Astrocyte (in vitro differentiated cells and primary cell): ENCODE results near the gene USP31.

Experiments used
- CTCF ChIP-seq: IDR thresholded peaks from 2 replicates; pipeline ENCODE4 v1.5.1; 2011; ENCODE audit warnings: low read depth, mild to moderate bottlenecking, inconsistent platforms, low read length, moderate library complexity; ENCODE audit not compliant: insufficient read depth
- EZH2 ChIP-seq: IDR thresholded peaks from 2 replicates; pipeline ENCODE4 v1.6.1; 2012; ENCODE audit warnings: mild to moderate bottlenecking, low read length, inconsistent platforms; ENCODE audit not compliant: insufficient read depth

DNA sequence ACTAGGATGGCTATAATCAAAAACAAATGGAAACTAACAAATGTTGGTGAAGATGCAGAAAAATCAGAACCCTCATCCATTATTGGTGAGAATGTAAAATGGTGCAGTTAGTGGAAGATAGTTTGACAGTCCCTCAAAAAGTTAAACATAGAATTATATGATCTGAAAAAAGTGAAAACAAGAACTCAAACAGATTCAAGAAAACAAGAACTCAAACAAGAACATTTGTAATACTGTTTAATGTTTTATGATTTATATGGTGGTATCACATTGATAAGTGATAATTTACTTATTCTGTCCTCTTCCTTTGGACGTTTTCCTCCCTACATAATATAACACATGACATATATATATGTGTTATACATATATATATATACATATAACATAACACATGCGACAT, 12.0 kb downstream of the USP31 start:
- no peak for TF ChIP-seq CTCF
- no peak for TF ChIP-seq EZH2
